B cell (primary cell): ENCODE data around the gene SCN8A. TPM values are rescaled to one million over a fixed set of nuclear protein-coding genes. Genes with fewer than 3 reads are reported as not detected.

Experiments used
- ATAC-seq: fragments of 200-7000 bp; cut with Tn5 transposase; one replicate; pipeline ENCODE4 v1.10.0; 2021; ENCODE audit warnings: low read depth, mild to moderate bottlenecking, moderate number of reproducible peaks, moderate library complexity
- CTCF ChIA-PET: fragments of 350-600 bp; sonication (Branson Sonifier 250); formaldehyde crosslinking; loops from one replicate; lab custom pipeline; 2021; ENCODE audit warnings: antibody characterized with exemption, inconsistent platforms; lab: Charles Lee
- POLR2A ChIA-PET: fragments of 350-600 bp; sonication (Branson Sonifier 250); formaldehyde crosslinking; loops from one replicate; lab custom pipeline; 2021; ENCODE audit warnings: antibody characterized with exemption; lab: Charles Lee
- DNase-seq: peaks from one replicate; pipeline ENCODE4 v3.0.0; 2013
- H2AFZ ChIP-seq: 2 replicates; pipeline ENCODE4 v1.6.1; 2012; ENCODE audit warnings: mild to moderate bottlenecking, low read depth, low read length; ENCODE audit not compliant: insufficient read depth, poor library complexity, severe bottlenecking
- H3K27ac ChIP-seq, 2 donors: 1 replicate in 1 of 2; 2 replicates in 1 of 2; pipeline ENCODE4 v1.5.1; 2012 to 2013; ENCODE audit warnings: low read length in 2 of 2, mild to moderate bottlenecking in 2 of 2, moderate library complexity in 1 of 2
- H3K27me3 ChIP-seq, 4 experiments: fragments of 200-600 bp in 1 of 4; sonication (generic) in 1 of 4; replicated peaks in 1 of 4; 1 replicate in 2 of 4; 2 replicates in 2 of 4; pipeline versions ENCODE4 v1.6.1 to v1.7.0; 2013 to 2016; ENCODE audit warnings: low read length in 3 of 4, mild to moderate bottlenecking in 2 of 4, mixed read lengths in 1 of 4, moderate library complexity in 1 of 4; ENCODE audit not compliant: insufficient read depth in 4 of 4, control insufficient read depth in 3 of 4; ENCODE audit errors: control extremely low read depth in 1 of 4
- H3K36me3 ChIP-seq, 2 experiments: replicated peaks in 1 of 2; 1 replicate in 1 of 2; 2 replicates in 1 of 2; pipeline versions ENCODE4 v1.6.1 to v1.7.1; 2013; ENCODE audit warnings: low read length in 1 of 2; ENCODE audit not compliant: insufficient read depth in 2 of 2, control insufficient read depth in 1 of 2; ENCODE audit errors: control extremely low read depth in 1 of 2, extremely low read depth in 1 of 2
- H3K4me1 ChIP-seq, 2 donors: fragments of 200-600 bp in 1 of 2; sonication (generic) in 1 of 2; 1 replicate in 1 of 2; 2 replicates in 1 of 2; pipeline versions ENCODE4 v1.5.1 to v1.6.1; 2013 to 2017; ENCODE audit warnings: low read length in 2 of 2; ENCODE audit not compliant: control insufficient read depth in 2 of 2, insufficient read depth in 2 of 2
- H3K4me2 ChIP-seq: replicated peaks from 2 replicates; pipeline ENCODE3; 2012; ENCODE audit warnings: mild to moderate bottlenecking, low read depth, low read length; ENCODE audit not compliant: poor library complexity, severe bottlenecking
- H3K4me3 ChIP-seq, 5 experiments: fragments of 200-600 bp in 1 of 5; sonication (generic) in 1 of 5; 1 replicate in 3 of 5; 2 replicates in 2 of 5; pipeline versions ENCODE4 v1.5.1 to v1.7.0; 2011 to 2016; ENCODE audit warnings: low read length in 4 of 5, mild to moderate bottlenecking in 4 of 5, low read depth in 2 of 5, control low read depth in 1 of 5, moderate library complexity in 1 of 5; ENCODE audit not compliant: insufficient read depth in 1 of 5; ENCODE audit errors: control extremely low read depth in 1 of 5, extremely low read depth in 1 of 5
- H3K79me2 ChIP-seq: fragments of 200-600 bp; sonication (generic); one replicate; pipeline ENCODE4 v1.6.0; 2016; ENCODE audit warnings: low read length; ENCODE audit not compliant: control insufficient read depth, insufficient read depth
- H3K9ac ChIP-seq: fragments of 200-600 bp; sonication (generic); 2 replicates; pipeline ENCODE4 v1.6.1; 2017; ENCODE audit warnings: mild to moderate bottlenecking, low read length, moderate library complexity
- H3K9me3 ChIP-seq, 3 donors: one replicate each; pipeline versions ENCODE4 v1.6.1 to v1.7.1; 2013; ENCODE audit warnings: low read length in 2 of 3; ENCODE audit not compliant: control insufficient read depth in 2 of 3, insufficient read depth in 1 of 3; ENCODE audit errors: control extremely low read depth in 1 of 3
- H4K20me1 ChIP-seq: 2 replicates; pipeline ENCODE4 v1.6.0; 2012; ENCODE audit warnings: mild to moderate bottlenecking, low read length; ENCODE audit not compliant: insufficient read depth, control insufficient read depth, poor library complexity, severe bottlenecking
- H3K27ac Mint-ChIP-seq: one replicate; pipeline ENCODE4 v1.8.0; 2021; ENCODE audit warnings: mixed read lengths
- H3K27me3 Mint-ChIP-seq: one replicate; pipeline ENCODE4 v1.8.0; 2021; ENCODE audit warnings: mixed read lengths
- H3K4me1 Mint-ChIP-seq: one replicate; pipeline ENCODE4 v1.8.0; 2021; ENCODE audit warnings: mixed read lengths
- H3K4me3 Mint-ChIP-seq: one replicate; pipeline ENCODE4 v1.8.0; 2021; ENCODE audit warnings: mixed read lengths
- H3K9me3 Mint-ChIP-seq: one replicate; pipeline ENCODE4 v1.8.0; 2022; ENCODE audit warnings: mixed read lengths; ENCODE audit not compliant: insufficient read depth
- CTCF ChIP-seq: fragments of 200-600 bp; IDR thresholded peaks from one replicate; pipeline ENCODE4 v1.8.0; 2022; ENCODE audit warnings: antibody characterized with exemption, mild to moderate bottlenecking
- EZH2 ChIP-seq: IDR thresholded peaks from 2 replicates; pipeline ENCODE4 v1.6.1; 2012; ENCODE audit warnings: borderline replicate concordance, low read depth, mild to moderate bottlenecking, moderate library complexity, low read length; ENCODE audit not compliant: insufficient read depth, poor library complexity, severe bottlenecking
- WGBS: methylation state at CpG from one replicate; pipeline ENCODE4 v1.1.5; 2013; ENCODE audit warnings: missing lambda C conversion rate; ENCODE audit not compliant: insufficient coverage; 5-methylcytosine and 5-hydroxymethylcytosine counted together
- intact Hi-C: fragments of 100-400 bp; cut with micrococcal nuclease; formaldehyde crosslinking; loops from one replicate; pipeline ENCODE4 v1.10.0; 2022
- polyA plus RNA-seq: library from polyadenylated mRNA; depleted of rRNA; stranded (reverse); fragments of >200 nt; gene quantifications from 2 replicates; pipeline ENCODE4 v1.2.3, GENCODE V29; 2012
- total RNA-seq, 2 donors: library from RNA; stranded (reverse); fragments of 120-200 nt in 1 of 2; gene quantifications; 1 replicate in 1 of 2; 2 replicates in 1 of 2; pipeline versions ENCODE4 v1.2.3 to v1.2.4, GENCODE V29; 2013 to 2022

SCN8A gene
- total and polyA plus RNA-seq, 2 donors (not counting 1 experiment from before 2014, with no cell fraction given): 0.78 to 1.0 TPM

GRCh38 chr12:51841727-51842126 is 250.7 kb downstream of the SCN8A start:
- CTCF ChIA-PET: interaction anchor here (0.6 kb wide), 1 partner anchor 126 kb away, joined by 6 read pairs; no protein-coding TSS in a partner anchor

GRCh38 chr12:51844854-51845253 is 253.8 kb downstream of the SCN8A start:
- POLR2A ChIA-PET: no interaction called here
- no peaks in the 10 kb centered on the region for H3K36me3 ChIP-seq
- ATAC-seq (no peak), DNase-seq (no peak)
- H3K4me1 ChIP-seq: peaks cover 22 to 24% of the 10 kb centered on the region in 2 donors
- H3K27me3 ChIP-seq: peaks cover 0 to 66% (median 25%) of the 10 kb centered on the region in 4 experiments
- TF ChIP-seq EZH2 (no peak), CTCF (no peak)
- intact Hi-C loops: no loop called here
- no peak overlapping the region for H2AFZ ChIP-seq
- no peak overlapping the region for H3K9ac ChIP-seq
- no peak overlapping the region for H3K4me3 ChIP-seq
- peaks cover 0 to 16% (median 0%) of the 10 kb centered on the region in 3 donors for H3K9me3 ChIP-seq
- no peaks in the 10 kb centered on the region for H4K20me1 ChIP-seq
- Mint-ChIP-seq H3K4me3 (no peak overlapping the region), H3K9me3 (no peaks in the 10 kb centered on the region), H3K4me1 (peaks cover 11% of the 10 kb centered on the region), H3K27me3 (peaks cover 60% of the 10 kb centered on the region), H3K27ac (no peak overlapping the region)
- no peak overlapping the region for H3K4me2 ChIP-seq
- CTCF ChIA-PET: no interaction called here
- 95% methylated on average over 4 of the region's 4 CpGs for WGBS
- no peaks in the 10 kb centered on the region for H3K79me2 ChIP-seq
- H3K27ac ChIP-seq: no peak overlapping the region

More at GRCh38 chr12:51841727-51842126, 250.7 kb downstream of the SCN8A start:
- no peak overlapping the region for H3K4me2 ChIP-seq
- peaks cover 6% of the 10 kb centered on the region for H3K4me1 Mint-ChIP-seq
- POLR2A ChIA-PET: no interaction called here
- no peak overlapping the region for H3K9ac ChIP-seq
- H3K4me1 ChIP-seq: peaks cover 8 to 10% of the 10 kb centered on the region in 2 donors
- no peak overlapping the region for H3K4me3 ChIP-seq
- H3K27ac ChIP-seq: no peak overlapping the region
- ATAC-seq: no peak
- intact Hi-C loops: no loop called here
- no peak for DNase-seq
- TF ChIP-seq CTCF (no peak), EZH2 (no peak)
- no peak overlapping the region for H2AFZ ChIP-seq
- WGBS: 83% methylated on average over 3 of the region's 6 CpGs
- peaks cover 0 to 12% (median 0%) of the 10 kb centered on the region in 3 donors for H3K9me3 ChIP-seq
- no peaks in the 10 kb centered on the region for H4K20me1 ChIP-seq
- H3K27me3 Mint-ChIP-seq: peaks cover 67% of the 10 kb centered on the region
- H3K79me2 ChIP-seq: no peaks in the 10 kb centered on the region
- H3K9me3 Mint-ChIP-seq: no peaks in the 10 kb centered on the region
- H3K27ac Mint-ChIP-seq: no peak overlapping the region
- peaks cover 0 to 56% (median 19%) of the 10 kb centered on the region in 4 experiments for H3K27me3 ChIP-seq
- no peak overlapping the region for H3K4me3 Mint-ChIP-seq
- no peaks in the 10 kb centered on the region for H3K36me3 ChIP-seq
